ENCODE data around the gene MERTK. TPM values are rescaled to one million over a fixed set of nuclear protein-coding genes. Genes with fewer than 3 reads are reported as not detected.

MERTK gene
- total RNA-seq, 1 donor from 2014 or later, result 3.3 TPM

GRCh38 chr2:111995148-111995547 lies 96.7 kb downstream of the MERTK start:
- H3K27ac Mint-ChIP-seq (ENCODE audit: unreplicated experiment), result no peak overlapping the region
- DNase-seq (ENCODE audit: low read depth, low spot score), result no peak
- peaks cover 5% of the 10 kb centered on the region for H3K4me1 Mint-ChIP-seq
- no peaks in the 10 kb centered on the region for H3K27me3 Mint-ChIP-seq (ENCODE audit: low read depth)
- H3K9me3 Mint-ChIP-seq, result peaks cover 2% of the 10 kb centered on the region
- no peak overlapping the region for H3K4me3 Mint-ChIP-seq
- TF ChIP-seq CTCF (conservative IDR thresholded peaks at IDR 0.05), result no peak
- peaks cover 16% of the 10 kb centered on the region for H3K36me3 Mint-ChIP-seq (ENCODE audit: low read depth)

- DNase-seq (ENCODE audit: low read depth, low spot score), result no peak
These were observed 101.4 kb downstream of the MERTK start for GRCh38 chr2:111999809-112000208.

GRCh38 chr2:112000399-112001135 lies 102.2 kb downstream of the MERTK start:
- H3K4me1 Mint-ChIP-seq, result peaks cover 12% of the 10 kb centered on the region
- peaks cover 11% of the 10 kb centered on the region for H3K36me3 Mint-ChIP-seq (ENCODE audit: low read depth)
- H3K27me3 Mint-ChIP-seq (ENCODE audit: low read depth), result no peaks in the 10 kb centered on the region
- DNase-seq (ENCODE audit: low read depth, low spot score), result no peak
- TF ChIP-seq CTCF (conservative IDR thresholded peaks at IDR 0.05), result no peak
- no peak overlapping the region for H3K27ac Mint-ChIP-seq (ENCODE audit: unreplicated experiment)
- H3K4me3 Mint-ChIP-seq, result no peak overlapping the region
- peaks cover 2% of the 10 kb centered on the region for H3K9me3 Mint-ChIP-seq

More at GRCh38 chr2:111999809-112000208, 101.4 kb downstream of the MERTK start:
- Mint-ChIP-seq H3K27me3 (ENCODE audit: low read depth) (no peaks in the 10 kb centered on the region), H3K27ac (ENCODE audit: unreplicated experiment) (no peak overlapping the region), H3K4me1 (peaks cover 12% of the 10 kb centered on the region), H3K9me3 (peaks cover 2% of the 10 kb centered on the region), H3K4me3 (no peak overlapping the region), H3K36me3 (ENCODE audit: low read depth) (peaks cover 11% of the 10 kb centered on the region)
- no peak for TF ChIP-seq CTCF (conservative IDR thresholded peaks at IDR 0.05)

- H3K36me3 Mint-ChIP-seq (ENCODE audit: low read depth), result peaks cover 11% of the 10 kb centered on the region
- H3K4me3 Mint-ChIP-seq, result no peak overlapping the region
- no peak overlapping the region for H3K27ac Mint-ChIP-seq (ENCODE audit: unreplicated experiment)
- peaks cover 2% of the 10 kb centered on the region for H3K9me3 Mint-ChIP-seq
- TF ChIP-seq CTCF (conservative IDR thresholded peaks at IDR 0.05), result no peak
- DNase-seq (ENCODE audit: low read depth, low spot score), result no peak
- H3K27me3 Mint-ChIP-seq (ENCODE audit: low read depth), result no peaks in the 10 kb centered on the region
- peaks cover 12% of the 10 kb centered on the region for H3K4me1 Mint-ChIP-seq
These were observed 102.8 kb downstream of the MERTK start for GRCh38 chr2:112001136-112001715.

GRCh38 chr2:112001942-112002341 lies 103.5 kb downstream of the MERTK start:
- no peak overlapping the region for H3K27ac Mint-ChIP-seq (ENCODE audit: unreplicated experiment)
- DNase-seq (ENCODE audit: low read depth, low spot score), result no peak
- peaks cover 11% of the 10 kb centered on the region for H3K36me3 Mint-ChIP-seq (ENCODE audit: low read depth)
- H3K9me3 Mint-ChIP-seq, result peaks cover 2% of the 10 kb centered on the region
- TF ChIP-seq CTCF (conservative IDR thresholded peaks at IDR 0.05), result no peak
- peaks cover 12% of the 10 kb centered on the region for H3K4me1 Mint-ChIP-seq
- H3K27me3 Mint-ChIP-seq (ENCODE audit: low read depth), result no peaks in the 10 kb centered on the region
- no peak overlapping the region for H3K4me3 Mint-ChIP-seq

All from neural crest cell (in vitro differentiated cells).